KMS-11 (cell line): ENCODE measurements around the gene NPHS1.

Source experiments
- H2AFZ ChIP-seq: fragments of 200-600 bp; sonication (generic); 2 replicates; pipeline ENCODE4 v1.6.1; 2016; ENCODE audit warnings: antibody characterized with exemption, mixed run types, low read depth
- H3K27ac ChIP-seq: fragments of 200-600 bp; sonication (generic); 2 replicates; pipeline ENCODE4 v1.6.1; 2016; ENCODE audit warnings: mild to moderate bottlenecking, mixed run types
- H3K27me3 ChIP-seq: fragments of 200-600 bp; sonication (generic); 2 replicates; pipeline ENCODE4 v1.6.1; 2017; ENCODE audit warnings: mild to moderate bottlenecking, low read depth, mixed run types, moderate library complexity; ENCODE audit not compliant: insufficient read depth
- H3K36me3 ChIP-seq: fragments of 200-600 bp; sonication (generic); 2 replicates; pipeline ENCODE4 v1.6.1; 2017; ENCODE audit warnings: mild to moderate bottlenecking, mixed run types; ENCODE audit not compliant: insufficient read depth
- H3K4me1 ChIP-seq: fragments of 200-600 bp; sonication (generic); 2 replicates; pipeline ENCODE4 v1.6.1; 2016; ENCODE audit warnings: mild to moderate bottlenecking, low read depth, mixed run types; ENCODE audit not compliant: poor library complexity, severe bottlenecking
- H3K4me2 ChIP-seq: fragments of 200-600 bp; sonication (generic); 2 replicates; pipeline ENCODE4 v1.7.0; 2016; ENCODE audit warnings: mild to moderate bottlenecking, mixed run types
- H3K4me3 ChIP-seq: fragments of 200-600 bp; sonication (generic); IDR thresholded peaks from 2 replicates; pipeline ENCODE4 v1.6.1; 2017; ENCODE audit warnings: low read depth, low read length, mixed read lengths; ENCODE audit not compliant: insufficient read depth
- H3K79me2 ChIP-seq: fragments of 200-600 bp; sonication (generic); 2 replicates; pipeline ENCODE4 v1.6.1; 2016; ENCODE audit warnings: low read depth, mixed run types; ENCODE audit not compliant: insufficient read depth
- H3K9ac ChIP-seq: fragments of 200-600 bp; sonication (generic); 2 replicates; pipeline ENCODE4 v1.6.1; 2016; ENCODE audit warnings: mild to moderate bottlenecking, mixed run types
- H4K20me1 ChIP-seq: fragments of 200-600 bp; sonication (generic); 2 replicates; pipeline ENCODE4 v1.6.1; 2016; ENCODE audit warnings: mild to moderate bottlenecking, mixed run types; ENCODE audit not compliant: insufficient read depth
- CTCF ChIP-seq: fragments of 200-600 bp; sonication (generic); conservative IDR thresholded peaks from 2 replicates; pipeline ENCODE4 v1.6.1; 2017; ENCODE audit warnings: low read depth, mild to moderate bottlenecking, antibody characterized with exemption, low read length, moderate library complexity, mixed read lengths

The NPHS1 gene

GRCh38 chr19:35852029-35852780 is at the start of gene NPHS1:
Gene NPHS1, minus strand, starts transcription at chr19:35852504. Its CDS starts 667 bp downstream, at chr19:35851837.
- no peak for TF ChIP-seq CTCF
- Histone ChIP-seq H3K79me2 (no peaks in the 10 kb centered on the region), H3K4me1 (no peaks in the 10 kb centered on the region), H3K9ac (no peak within 1 kb of the TSS), H2AFZ (no peak within 1 kb of the TSS), H3K27ac (no peak within 1 kb of the TSS), H3K4me3 (no peak within 1 kb of the TSS), H4K20me1 (no peaks in the 10 kb centered on the region), H3K4me2 (no peak within 1 kb of the TSS), H3K27me3 (peaks cover 75% of the 10 kb centered on the region), H3K36me3 (no peaks in the 10 kb centered on the region)

GRCh38 chr19:35901055-35901644 is 48.8 kb upstream of the NPHS1 start:
- Histone ChIP-seq H3K4me3 (no peak overlapping the region), H3K36me3 (no peaks in the 10 kb centered on the region), H3K4me1 (peaks cover 18% of the 10 kb centered on the region), H3K27me3 (no peaks in the 10 kb centered on the region), H3K9ac (no peak overlapping the region; the same call in 1 of the 2 replicates), H3K79me2 (0 out of 2 replicates have a peak, but pooled peaks cover 11% of the 10 kb centered on the region), H2AFZ (peak overlapping the region; percentile 88; the same call in 1 of the 2 replicates), H4K20me1 (no peaks in the 10 kb centered on the region), H3K4me2 (peak overlapping the region; percentile 68; the same call in 1 of the 2 replicates), H3K27ac (no peak overlapping the region)
- TF ChIP-seq CTCF: no peak

- H3K79me2 ChIP-seq: 0 out of 2 replicates have a peak, but pooled peaks cover 11% of the 10 kb centered on the region
- H3K9ac ChIP-seq: peak overlapping the region; percentile 69
- H4K20me1 ChIP-seq: no peaks in the 10 kb centered on the region
- H3K27me3 ChIP-seq: no peaks in the 10 kb centered on the region
- TF ChIP-seq CTCF: no peak
- H3K36me3 ChIP-seq: no peaks in the 10 kb centered on the region
- peak overlapping the region; percentile 88 for H2AFZ ChIP-seq
- no peak overlapping the region for H3K4me3 ChIP-seq
- H3K4me1 ChIP-seq: peaks cover 18% of the 10 kb centered on the region
- H3K27ac ChIP-seq: peak overlapping the region; percentile 75
- peak overlapping the region; percentile 68 for H3K4me2 ChIP-seq
Measured at GRCh38 chr19:35899547-35900214, 47.4 kb upstream of the NPHS1 start.

GRCh38 chr19:35898499-35898809 is 46.1 kb upstream of the NPHS1 start:
- Histone ChIP-seq H3K27ac (no peak overlapping the region), H3K36me3 (no peaks in the 10 kb centered on the region), H3K27me3 (no peaks in the 10 kb centered on the region), H3K4me2 (peak overlapping the region; percentile 68; the same call in 1 of the 2 replicates), H3K4me1 (peaks cover 17% of the 10 kb centered on the region), H3K79me2 (0 out of 2 replicates have a peak, but pooled peaks cover 11% of the 10 kb centered on the region), H2AFZ (no peak overlapping the region), H4K20me1 (no peaks in the 10 kb centered on the region), H3K4me3 (no peak overlapping the region), H3K9ac (no peak overlapping the region)
- no peak for TF ChIP-seq CTCF
